Measurements from ENCODE around the gene POLE.

Gene POLE

DNA sequence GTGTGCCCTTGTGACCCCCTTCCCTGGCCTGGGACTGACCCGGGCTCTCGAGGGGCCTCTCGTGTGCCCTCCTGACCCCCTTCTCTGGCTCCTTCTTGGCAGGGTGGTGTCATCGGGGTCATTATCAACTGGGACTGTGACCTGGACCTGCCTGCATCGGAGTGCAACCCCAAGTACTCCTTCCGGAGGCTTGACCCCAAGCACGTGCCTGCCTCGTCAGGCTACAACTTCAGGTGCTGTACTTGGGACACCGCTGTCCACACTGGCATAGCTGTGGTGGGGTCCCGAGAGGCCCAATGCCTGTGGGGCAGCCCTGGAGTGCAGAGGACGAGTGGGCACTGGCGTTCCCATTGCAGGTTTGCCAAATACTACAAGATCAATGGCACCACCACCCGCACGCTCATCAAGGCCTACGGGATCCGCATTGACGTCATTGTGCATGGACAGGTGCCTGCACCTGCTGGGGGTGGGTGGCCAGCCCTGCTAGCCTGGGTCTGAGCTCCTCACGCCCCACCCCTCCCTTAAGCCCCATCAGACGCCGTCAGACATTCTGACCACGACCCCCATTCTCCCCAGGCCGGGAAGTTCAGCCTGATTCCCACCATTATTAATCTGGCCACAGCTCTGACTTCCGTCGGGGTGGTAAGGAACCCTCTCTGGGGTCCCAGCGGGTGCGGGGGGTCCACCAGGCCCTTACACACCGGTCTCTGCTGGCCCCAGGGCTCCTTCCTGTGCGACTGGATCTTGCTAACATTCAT lies 66.1 kb downstream of the POLE start:
- Histone ChIP-seq H3K36me3 (ENCODE audit: insufficient read depth, low read length) (peaks cover 19% of the 10 kb centered on the region; the same call in 1 of the 2 replicates), H3F3A (ENCODE audit: low read depth) (no peaks in the 10 kb centered on the region), H3K9me3 (ENCODE audit: insufficient read depth, low read depth, low read length) (peaks cover 10% of the 10 kb centered on the region; the same call in 1 of the 2 replicates), H3K9ac (ENCODE audit: low read depth, low read length, poor library complexity, severe bottlenecking) (no peak overlapping the region), H3K27me3 (ENCODE audit: insufficient read depth, low read length, poor library complexity, severe bottlenecking) (no peaks in the 10 kb centered on the region), H3K4me1 (ENCODE audit: insufficient read depth, low read length, poor library complexity, severe bottlenecking) (no peaks in the 10 kb centered on the region), H4K20me1 (ENCODE audit: insufficient read depth, low read length, poor library complexity, severe bottlenecking) (no peaks in the 10 kb centered on the region), H3K79me2 (ENCODE audit: insufficient read depth, low read length) (no peaks in the 10 kb centered on the region), H2AFZ (ENCODE audit: low read length) (no peak overlapping the region), H3K4me2 (ENCODE audit: low read depth, low read length, poor library complexity, severe bottlenecking) (no peak overlapping the region), H3K4me3 (ENCODE audit: low read length, poor library complexity, severe bottlenecking) (no peak overlapping the region), H3K9me2 (replicated peaks; ENCODE audit: low read depth, low read length) (no peaks in the 10 kb centered on the region)
- TF ChIP-seq CTCF (conservative IDR thresholded peaks at IDR 0.05; ENCODE audit: low read length) (no peak), EZH2phosphoT487 (IDR thresholded peaks at IDR 0.05; ENCODE audit: borderline replicate concordance) (no peak)

GRCh38 chr12:132620113-132620898 lies 66.8 kb downstream of the POLE start:
- H3K9ac ChIP-seq (ENCODE audit: low read depth, low read length, poor library complexity, severe bottlenecking), result no peak overlapping the region
- no peak overlapping the region for H3K4me2 ChIP-seq (ENCODE audit: low read depth, low read length, poor library complexity, severe bottlenecking)
- peaks cover 15% of the 10 kb centered on the region; the same call in 1 of the 2 replicates for H3K9me3 ChIP-seq (ENCODE audit: insufficient read depth, low read depth, low read length)
- no peaks in the 10 kb centered on the region for H3F3A ChIP-seq (ENCODE audit: low read depth)
- no peaks in the 10 kb centered on the region for H3K9me2 ChIP-seq (replicated peaks; ENCODE audit: low read depth, low read length)
- no peak overlapping the region for H3K4me3 ChIP-seq (ENCODE audit: low read length, poor library complexity, severe bottlenecking)
- H3K36me3 ChIP-seq (ENCODE audit: insufficient read depth, low read length), result peaks cover 18% of the 10 kb centered on the region; the same call in 1 of the 2 replicates
- no peaks in the 10 kb centered on the region for H3K4me1 ChIP-seq (ENCODE audit: insufficient read depth, low read length, poor library complexity, severe bottlenecking)
- TF ChIP-seq EZH2phosphoT487 (IDR thresholded peaks at IDR 0.05; ENCODE audit: borderline replicate concordance), result no peak
- no peak for TF ChIP-seq CTCF (conservative IDR thresholded peaks at IDR 0.05; ENCODE audit: low read length)
- H2AFZ ChIP-seq (ENCODE audit: low read length), result no peak overlapping the region
- H3K27me3 ChIP-seq (ENCODE audit: insufficient read depth, low read length, poor library complexity, severe bottlenecking), result no peaks in the 10 kb centered on the region
- no peaks in the 10 kb centered on the region for H4K20me1 ChIP-seq (ENCODE audit: insufficient read depth, low read length, poor library complexity, severe bottlenecking)
- no peaks in the 10 kb centered on the region for H3K79me2 ChIP-seq (ENCODE audit: insufficient read depth, low read length)

DNA sequence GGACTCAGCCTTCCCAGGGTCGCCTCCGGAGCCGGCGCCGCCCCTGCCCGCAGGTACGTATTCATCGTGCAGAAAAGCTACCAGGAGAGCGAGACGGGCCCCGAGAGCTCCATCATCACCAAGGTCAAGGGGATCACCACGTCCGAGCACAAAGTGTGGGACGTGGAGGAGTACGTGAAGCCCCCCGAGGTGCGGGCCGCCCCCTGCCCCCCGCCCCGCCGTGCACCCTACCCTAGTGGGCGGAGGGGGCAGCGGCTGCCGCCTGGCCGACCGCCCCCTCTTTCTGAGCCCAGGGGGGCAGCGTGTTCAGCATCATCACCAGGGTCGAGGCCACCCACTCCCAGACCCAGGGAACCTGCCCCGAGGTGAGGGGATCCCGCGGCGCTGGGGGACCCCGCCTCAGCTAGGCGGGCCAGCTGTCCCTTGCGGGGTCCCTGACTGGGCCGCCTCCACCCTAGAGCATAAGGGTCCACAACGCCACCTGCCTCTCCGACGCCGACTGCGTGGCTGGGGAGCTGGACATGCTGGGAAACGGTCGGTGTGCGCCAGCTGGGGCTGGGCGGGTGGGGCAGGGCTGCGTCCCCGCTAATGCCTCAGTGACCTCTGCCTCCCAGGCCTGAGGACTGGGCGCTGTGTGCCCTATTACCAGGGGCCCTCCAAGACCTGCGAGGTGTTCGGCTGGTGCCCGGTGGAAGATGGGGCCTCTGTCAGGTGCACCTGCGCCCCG lies 67.6 kb downstream of the POLE start:
- peaks cover 12% of the 10 kb centered on the region; the same call in 1 of the 2 replicates for H3K36me3 ChIP-seq (ENCODE audit: insufficient read depth, low read length)
- H3K27me3 ChIP-seq (ENCODE audit: insufficient read depth, low read length, poor library complexity, severe bottlenecking), result no peaks in the 10 kb centered on the region
- no peaks in the 10 kb centered on the region for H3F3A ChIP-seq (ENCODE audit: low read depth)
- no peaks in the 10 kb centered on the region for H3K79me2 ChIP-seq (ENCODE audit: insufficient read depth, low read length)
- no peak for TF ChIP-seq EZH2phosphoT487 (IDR thresholded peaks at IDR 0.05; ENCODE audit: borderline replicate concordance)
- no peak for TF ChIP-seq CTCF (conservative IDR thresholded peaks at IDR 0.05; ENCODE audit: low read length)
- H3K9ac ChIP-seq (ENCODE audit: low read depth, low read length, poor library complexity, severe bottlenecking), result no peak overlapping the region
- H3K9me2 ChIP-seq (replicated peaks; ENCODE audit: low read depth, low read length), result no peaks in the 10 kb centered on the region
- no peak overlapping the region for H3K4me3 ChIP-seq (ENCODE audit: low read length, poor library complexity, severe bottlenecking)
- H4K20me1 ChIP-seq (ENCODE audit: insufficient read depth, low read length, poor library complexity, severe bottlenecking), result no peaks in the 10 kb centered on the region
- no peak overlapping the region for H3K4me2 ChIP-seq (ENCODE audit: low read depth, low read length, poor library complexity, severe bottlenecking)
- H2AFZ ChIP-seq (ENCODE audit: low read length), result no peak overlapping the region
- H3K9me3 ChIP-seq (ENCODE audit: insufficient read depth, low read depth, low read length), result peaks cover 15% of the 10 kb centered on the region; the same call in 1 of the 2 replicates
- peaks cover 3% of the 10 kb centered on the region for H3K4me1 ChIP-seq (ENCODE audit: insufficient read depth, low read length, poor library complexity, severe bottlenecking)
